ENCODE measurements around the gene STAT5B. TPM values are rescaled to one million over a fixed set of nuclear protein-coding genes. Genes with fewer than 3 reads are reported as not detected.
"Not testable (repeated sequence)": the region's sequence is repeated elsewhere in the genome, so short reads cannot be mapped to it uniquely, and the experiment has no call there.

STAT5B gene
- total RNA-seq, 1 experiment from 2014 or later = 14.2 TPM

DNA sequence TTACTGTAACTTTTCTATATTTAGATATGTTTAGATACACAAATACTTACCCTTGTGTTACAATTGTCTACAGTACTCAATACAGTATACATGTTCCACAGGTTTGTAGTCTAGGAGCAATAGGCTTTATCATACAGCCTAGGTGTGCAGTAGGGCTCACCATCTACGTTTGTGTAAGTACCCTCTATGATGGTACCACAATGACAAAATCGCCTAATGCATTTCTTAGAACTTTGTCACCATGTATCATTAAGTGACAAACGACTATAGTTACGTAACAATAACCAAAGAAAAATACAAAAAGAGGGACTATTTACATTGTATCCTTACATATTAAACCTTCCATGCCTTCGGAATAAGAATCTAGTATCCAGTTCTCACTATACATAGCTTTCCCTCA is 8.0 kb downstream of the STAT5B start:
- no peak for DNase-seq (ENCODE audit: low read depth)

GRCh38 chr17:42266918-42267766 is 9.0 kb downstream of the STAT5B start:
- peak; percentile 85 for DNase-seq (ENCODE audit: low read depth)

- no peak for DNase-seq (ENCODE audit: low read depth)
Measured at GRCh38 chr17:42266462-42266861, 9.7 kb downstream of the STAT5B start.

DNA sequence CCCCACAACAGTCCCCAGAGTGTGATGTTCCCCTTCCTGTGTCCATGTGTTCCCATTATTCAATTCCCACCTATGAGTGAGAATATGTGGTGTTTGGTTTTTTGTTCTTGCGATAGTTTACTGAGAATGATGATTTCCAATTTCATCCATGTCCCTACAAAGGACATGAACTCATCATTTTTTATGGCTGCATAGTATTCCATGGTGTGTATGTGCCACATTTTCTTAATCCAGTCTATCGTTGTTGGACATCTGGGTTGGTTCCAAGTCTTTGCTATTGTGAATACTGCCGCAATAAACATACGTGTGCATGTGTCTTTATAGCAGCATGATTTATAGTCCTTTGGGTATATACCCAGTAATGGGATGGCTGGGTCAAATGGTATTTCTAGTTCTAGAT is 11.8 kb downstream of the STAT5B start:
- not testable (repeated sequence) for DNase-seq (ENCODE audit: low read depth)

GRCh38 chr17:42260318-42260717 is 15.9 kb downstream of the STAT5B start:
- no peak for DNase-seq (ENCODE audit: low read depth)

GRCh38 chr17:42255445-42255844 is 20.7 kb downstream of the STAT5B start:
- no peak for DNase-seq (ENCODE audit: low read depth)

DNA sequence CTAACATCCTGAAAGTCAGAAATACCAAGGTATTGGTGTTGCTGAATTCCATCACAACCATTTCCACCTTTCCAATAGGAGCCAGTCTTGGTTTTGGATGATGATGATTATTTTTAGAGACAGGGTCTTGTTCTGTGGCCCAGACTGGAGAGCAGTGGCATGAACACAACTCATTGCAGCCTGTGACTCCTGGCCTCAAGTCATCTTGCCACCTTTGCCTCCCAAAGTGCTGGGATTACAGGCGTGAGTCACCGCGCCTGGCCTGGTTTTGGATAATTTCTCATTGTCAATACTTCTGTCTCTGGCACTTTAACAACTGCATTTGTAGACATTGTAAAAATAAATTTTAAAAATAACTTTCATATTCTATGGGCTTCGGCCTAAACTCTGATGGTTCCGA is 22.6 kb downstream of the STAT5B start:
- no peak for DNase-seq (ENCODE audit: low read depth)

GRCh38 chr17:42252597-42253550 is 23.3 kb downstream of the STAT5B start:
- DNase-seq (ENCODE audit: low read depth) = no peak

DNA sequence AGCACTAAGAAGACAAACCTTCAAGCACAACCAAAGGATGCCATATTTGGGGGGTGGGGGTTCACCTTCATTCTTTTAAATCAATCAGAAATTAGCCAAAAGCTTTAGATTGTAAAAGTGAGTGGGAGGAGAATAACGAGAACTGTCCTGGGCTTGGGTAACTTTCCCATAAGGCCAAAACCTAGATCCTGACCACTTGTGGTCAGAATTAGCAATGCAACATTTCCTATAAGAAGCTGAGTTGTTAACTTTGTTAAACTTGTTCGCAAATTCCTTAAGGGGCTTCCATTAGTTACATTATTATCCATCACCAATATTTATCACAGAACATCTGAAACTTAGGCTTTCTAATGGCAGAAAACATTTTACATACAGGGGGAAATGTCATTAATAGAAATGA is 25.1 kb downstream of the STAT5B start:
- DNase-seq (ENCODE audit: low read depth) = no peak

DNA sequence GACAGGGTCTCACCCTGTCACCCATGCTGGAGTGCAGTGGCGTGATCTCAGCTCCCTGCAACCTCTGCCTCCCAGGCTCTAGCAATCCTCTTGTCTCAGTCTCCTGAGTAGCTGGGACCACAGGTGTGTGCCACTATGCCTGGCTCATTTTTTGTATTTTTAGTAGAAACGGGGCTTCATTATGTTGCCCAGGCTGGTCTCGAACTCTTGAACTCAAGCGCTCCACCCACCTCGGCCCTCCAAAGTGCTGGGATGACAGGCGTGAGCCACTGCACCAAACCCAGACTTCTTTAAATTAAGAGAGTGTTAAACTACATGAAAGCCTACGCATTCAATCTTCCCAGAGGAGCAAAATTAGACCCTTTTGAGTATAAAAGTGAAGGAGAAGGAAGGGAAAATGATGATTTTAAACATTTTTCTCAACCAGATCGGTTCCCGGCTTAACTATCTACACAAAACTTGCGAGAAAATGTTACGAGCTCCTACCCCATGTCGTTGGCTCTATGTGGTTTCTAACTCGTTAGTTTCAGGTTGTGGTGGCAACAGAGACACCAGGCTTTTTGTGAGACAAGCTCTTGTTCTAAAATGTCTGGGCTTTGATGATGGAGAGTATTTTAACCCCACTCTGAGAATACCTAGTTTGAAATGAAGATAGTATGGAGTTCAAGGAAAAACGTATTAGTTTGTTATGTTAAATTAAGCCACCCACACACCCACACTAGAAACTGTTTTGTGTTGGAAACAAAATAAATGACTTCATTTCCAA is 26.3 kb downstream of the STAT5B start:
- no peak for DNase-seq (ENCODE audit: low read depth)

DNA sequence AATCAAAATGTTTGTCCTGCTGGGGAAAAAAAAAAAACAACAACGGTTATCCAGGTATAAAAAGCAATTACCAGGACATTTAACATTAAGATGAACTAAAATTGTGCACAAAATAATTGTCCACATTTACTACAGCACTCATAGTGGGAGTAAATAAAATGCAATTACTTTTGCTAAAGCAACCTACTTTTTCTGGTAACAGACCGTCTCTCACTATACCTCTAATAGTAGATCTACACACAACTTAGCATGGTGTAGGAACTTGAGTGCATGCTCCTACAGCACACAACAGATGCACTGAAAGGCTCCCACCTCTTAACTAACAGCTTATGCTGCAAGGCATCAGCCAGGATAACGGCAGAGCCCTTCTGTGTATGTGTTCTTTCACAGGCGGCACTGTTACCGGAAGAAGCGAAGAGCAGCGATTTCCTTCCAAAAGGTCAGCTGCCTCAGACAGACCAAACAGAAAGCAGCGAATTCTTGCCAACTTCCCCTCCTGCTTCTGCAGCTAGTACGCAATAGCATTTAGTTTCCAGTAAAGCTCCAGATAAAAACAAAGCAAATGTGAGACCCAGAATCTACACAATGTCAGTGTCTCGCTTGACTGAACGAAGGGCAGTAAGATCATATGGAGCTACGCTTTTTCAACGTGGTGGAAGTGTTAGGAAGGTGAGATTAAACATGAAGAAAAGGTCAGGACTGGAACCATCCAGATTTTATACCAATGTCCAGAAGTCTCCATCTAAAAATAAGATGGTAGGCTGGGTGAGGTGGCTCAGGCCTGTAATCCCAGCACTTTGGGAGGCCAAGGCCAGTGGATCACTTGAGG is 27.6 kb downstream of the STAT5B start:
- peak; percentile 86 for DNase-seq (ENCODE audit: low read depth)

- DNase-seq (ENCODE audit: low read depth) = peak; percentile 37
Measured at GRCh38 chr17:42247734-42248133, 28.5 kb downstream of the STAT5B start.

- no peak for DNase-seq (ENCODE audit: low read depth)
Measured at GRCh38 chr17:42246515-42246914, 29.7 kb downstream of the STAT5B start.

DNA sequence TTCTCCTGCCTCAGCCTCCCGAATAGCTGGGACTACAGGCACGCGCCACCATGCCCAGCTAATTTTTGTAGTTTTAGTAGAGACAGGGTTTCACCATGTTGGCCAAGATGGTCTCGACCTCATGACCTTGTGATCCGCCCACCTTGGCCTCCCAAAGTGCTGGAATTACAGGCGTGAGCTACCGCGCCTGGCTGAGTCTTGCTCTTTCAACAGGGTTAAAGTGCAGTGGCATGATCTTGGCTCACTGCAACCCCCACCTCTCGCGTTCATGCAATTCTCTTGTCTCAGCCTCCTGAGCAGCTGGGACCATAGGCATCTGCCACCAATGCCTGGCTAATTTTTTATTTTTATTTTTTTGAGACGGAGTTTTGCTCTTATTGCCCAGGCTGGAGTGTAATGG is 31.0 kb downstream of the STAT5B start:
- not testable (repeated sequence) for DNase-seq (ENCODE audit: low read depth)

- DNase-seq (ENCODE audit: low read depth) = not testable (repeated sequence)
Measured at GRCh38 chr17:42244116-42244515, 32.1 kb downstream of the STAT5B start.

- DNase-seq (ENCODE audit: low read depth) = no peak
Measured at GRCh38 chr17:42243493-42243982, 32.7 kb downstream of the STAT5B start.

DNA sequence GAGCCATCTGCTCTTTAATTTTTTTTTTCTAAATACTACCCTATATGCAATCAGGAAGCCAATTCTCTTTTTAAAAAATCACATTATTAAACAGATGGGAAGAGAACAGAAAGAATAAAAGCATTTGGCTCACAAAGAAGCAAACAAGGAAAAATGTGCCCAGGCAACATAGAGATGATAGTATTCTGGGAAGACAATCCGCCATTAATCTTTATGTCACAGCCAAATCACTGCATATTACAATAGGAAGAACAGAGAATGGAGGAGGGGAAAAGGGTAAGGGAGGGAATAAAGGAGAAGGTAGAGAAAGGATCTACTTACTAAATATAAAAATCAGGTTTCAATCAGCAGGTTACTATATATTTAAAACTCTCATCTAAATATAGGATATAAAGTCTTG is 34.3 kb downstream of the STAT5B start:
- no peak for DNase-seq (ENCODE audit: low read depth)

DNA sequence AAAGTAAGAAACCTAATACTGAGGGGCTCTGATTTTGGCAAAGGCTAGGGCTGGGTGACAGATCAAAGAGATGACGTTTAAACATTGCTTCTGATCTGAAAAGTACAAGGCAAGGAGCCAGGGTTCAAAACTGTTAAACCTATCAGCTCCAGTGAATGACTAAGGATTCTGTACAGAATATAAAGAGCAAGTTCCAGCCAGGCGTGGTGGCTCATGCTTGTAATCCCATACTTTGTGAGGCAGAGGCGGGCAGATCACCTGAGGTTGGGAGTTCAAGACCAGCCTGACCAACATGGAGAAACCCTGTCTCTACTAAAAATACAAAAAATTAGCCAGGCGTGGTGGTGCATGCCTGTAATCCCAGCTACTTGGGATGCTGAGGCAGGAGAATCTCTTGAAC is 35.3 kb downstream of the STAT5B start:
- not testable (repeated sequence) for DNase-seq (ENCODE audit: low read depth)

DNA sequence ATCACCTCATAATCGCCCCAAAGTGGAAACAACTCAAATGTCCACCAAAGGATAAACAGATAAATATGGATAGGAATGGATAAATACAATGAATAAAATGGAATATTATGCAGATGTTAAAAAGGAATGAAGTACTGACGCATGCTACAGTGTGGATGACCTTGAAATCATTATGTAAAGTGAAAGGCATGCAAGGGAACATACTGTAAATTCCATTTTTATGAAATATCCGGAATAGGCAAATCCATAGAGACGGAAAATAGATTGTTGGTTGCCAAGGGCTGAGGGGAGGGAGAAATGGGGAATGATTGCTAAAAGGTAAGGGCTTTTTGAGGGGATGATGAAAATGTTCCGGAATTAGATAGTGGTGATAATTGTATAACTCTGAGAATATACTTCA is 36.0 kb downstream of the STAT5B start:
- no peak for DNase-seq (ENCODE audit: low read depth)

- not testable (repeated sequence) for DNase-seq (ENCODE audit: low read depth)
Measured at GRCh38 chr17:42239576-42239975, 36.6 kb downstream of the STAT5B start.

DNA sequence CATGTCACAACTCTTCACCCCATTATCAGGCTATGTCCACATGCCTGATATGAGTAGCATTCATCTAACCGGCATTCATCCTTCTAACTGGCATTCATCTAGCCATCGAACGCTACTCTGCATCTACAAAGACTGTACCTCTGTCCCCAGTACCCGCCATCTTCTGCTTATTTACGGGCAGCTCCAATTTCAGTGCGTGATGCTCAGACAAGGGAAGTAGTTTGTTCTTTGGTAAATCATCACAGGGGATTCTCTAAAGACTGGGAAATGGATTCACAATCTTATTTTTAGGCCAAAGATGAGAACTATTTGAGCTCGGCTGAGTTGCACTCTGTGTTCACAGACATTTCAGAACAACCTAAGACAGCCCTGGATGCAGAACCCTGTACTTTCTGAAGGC is 39.4 kb downstream of the STAT5B start:
- no peak for DNase-seq (ENCODE audit: low read depth)
